GM23338 (cell line): Measurements from ENCODE around the gene KAZN. TPM values are rescaled to one million over a fixed set of nuclear protein-coding genes. Genes with fewer than 3 reads are reported as not detected.

Source experiments
- ATAC-seq: fragments of 200-7000 bp; cut with Tn5 transposase; 3 replicates; pipeline ENCODE4 v1.9.1; 2020
- DNase-seq: peaks from one replicate; pipeline ENCODE4 v3.0.0-alpha.2; 2015; ENCODE audit warnings: low spot score
- H2AFZ ChIP-seq: fragments of 200-600 bp; sonication (generic); 2 replicates; pipeline ENCODE4 v1.8.0; 2016; ENCODE audit warnings: antibody characterized with exemption, mild to moderate bottlenecking, moderate library complexity
- H3F3A ChIP-seq: fragments of 200-600 bp; sonication (generic); replicated peaks from 2 replicates; pipeline ENCODE4 v1.8.0; 2017; ENCODE audit warnings: antibody characterized with exemption, mixed run types, low read depth
- H3K27ac ChIP-seq: fragments of 200-600 bp; sonication (generic); 2 replicates; pipeline ENCODE4 v1.6.1; 2016; ENCODE audit warnings: low read depth
- H3K27me3 ChIP-seq: fragments of 200-600 bp; sonication (generic); 2 replicates; pipeline ENCODE4 v1.8.0; 2016; ENCODE audit warnings: mild to moderate bottlenecking, mixed run types, moderate library complexity; ENCODE audit not compliant: insufficient read depth
- H3K36me3 ChIP-seq: fragments of 200-600 bp; sonication (generic); 2 replicates; pipeline ENCODE4 v1.8.0; 2016; ENCODE audit warnings: mild to moderate bottlenecking; ENCODE audit not compliant: insufficient read depth
- H3K4me1 ChIP-seq: fragments of 200-600 bp; sonication (generic); 2 replicates; pipeline ENCODE4 v1.8.0; 2016; ENCODE audit warnings: mild to moderate bottlenecking, moderate library complexity; ENCODE audit not compliant: insufficient read depth
- H3K4me2 ChIP-seq: fragments of 200-600 bp; sonication (generic); 2 replicates; pipeline ENCODE4 v1.7.1; 2017; ENCODE audit warnings: mixed run types
- H3K4me3 ChIP-seq: fragments of 200-600 bp; sonication (generic); 2 replicates; pipeline ENCODE4 v1.6.1; 2016; ENCODE audit warnings: mixed run types
- H3K79me2 ChIP-seq: fragments of 200-600 bp; sonication (generic); replicated peaks from 2 replicates; pipeline ENCODE4 v1.8.0; 2017; ENCODE audit warnings: mild to moderate bottlenecking; ENCODE audit not compliant: insufficient read depth
- H3K9me2 ChIP-seq: fragments of 200-600 bp; sonication (generic); 2 replicates; pipeline ENCODE4 v1.8.0; 2017; ENCODE audit not compliant: insufficient read depth
- H4K20me1 ChIP-seq: fragments of 200-600 bp; sonication (generic); replicated peaks from 2 replicates; pipeline ENCODE4 v1.8.0; 2017; ENCODE audit warnings: mild to moderate bottlenecking; ENCODE audit not compliant: insufficient read depth
- H3K27ac Mint-ChIP-seq: 2 replicates; pipeline ENCODE4 v1.8.0; 2020; ENCODE audit warnings: inconsistent platforms, mild to moderate bottlenecking, moderate library complexity, mixed read lengths
- H3K27me3 Mint-ChIP-seq: 3 replicates; pipeline ENCODE4 v1.8.0; 2022; ENCODE audit warnings: low read depth, mild to moderate bottlenecking, moderate library complexity, mixed read lengths, inconsistent platforms; ENCODE audit not compliant: insufficient read depth, poor library complexity
- H3K36me3 Mint-ChIP-seq: 3 replicates; pipeline ENCODE4 v1.8.0; 2021; ENCODE audit warnings: low read depth, mild to moderate bottlenecking, inconsistent platforms, moderate library complexity, mixed read lengths
- H3K4me1 Mint-ChIP-seq: 3 replicates; pipeline ENCODE4 v1.8.0; 2020; ENCODE audit warnings: mild to moderate bottlenecking, inconsistent platforms, mixed read lengths
- H3K4me3 Mint-ChIP-seq: 3 replicates; pipeline ENCODE4 v1.8.0; 2021; ENCODE audit warnings: moderate library complexity, mild to moderate bottlenecking, inconsistent platforms, mixed read lengths
- H3K9me3 Mint-ChIP-seq: 3 replicates; pipeline ENCODE4 v1.8.0; 2020; ENCODE audit warnings: moderate library complexity, mild to moderate bottlenecking, inconsistent platforms, mixed read lengths
- CREB1 ChIP-seq: fragments of 250-450 bp; sonication (Bioruptor Pico); IDR thresholded peaks from 2 replicates; pipeline ENCODE4 v1.5.0; 2020; ENCODE audit warnings: low read depth, mild to moderate bottlenecking, moderate library complexity
- CTCF ChIP-seq, 2 experiments: fragments of 200-600 bp in 1 of 2; sonication (generic) in 1 of 2; conservative IDR thresholded peaks; 2 replicates each; pipeline versions ENCODE4 v1.5.1 to v1.6.1; 2016 to 2017; ENCODE audit warnings: antibody characterized with exemption in 2 of 2, low read depth in 2 of 2, mild to moderate bottlenecking in 2 of 2, moderate library complexity in 1 of 2
- ETS1 ChIP-seq: IDR thresholded peaks from 2 replicates; pipeline ENCODE4 v1.6.1; 2016; ENCODE audit warnings: antibody characterized with exemption
- EZH2 ChIP-seq: fragments of 200-600 bp; sonication (generic); IDR thresholded peaks from one replicate; pipeline ENCODE4 v1.8.0; 2017; ENCODE audit warnings: antibody characterized with exemption, mild to moderate bottlenecking, low read depth; ENCODE audit not compliant: unreplicated experiment
- EZH2phosphoT487 ChIP-seq: fragments of 200-600 bp; sonication (generic); IDR thresholded peaks from one replicate; pipeline ENCODE4 v1.8.1; 2018; ENCODE audit warnings: antibody characterized with exemption; ENCODE audit not compliant: unreplicated experiment
- JUNB ChIP-seq: IDR thresholded peaks from one replicate; pipeline ENCODE4 v1.6.1; 2016; ENCODE audit warnings: antibody characterized with exemption; ENCODE audit not compliant: unreplicated experiment
- NANOG ChIP-seq: IDR thresholded peaks from 2 replicates; pipeline ENCODE4 v1.6.1; 2016; ENCODE audit warnings: antibody characterized with exemption, borderline replicate concordance
- POLR2AphosphoS5 ChIP-seq: IDR thresholded peaks from 2 replicates; pipeline ENCODE4 v1.6.1; 2016; ENCODE audit warnings: antibody characterized with exemption, low read depth
- REST ChIP-seq: IDR thresholded peaks from one replicate; pipeline ENCODE4 v1.6.1; 2018; ENCODE audit warnings: antibody characterized with exemption; ENCODE audit not compliant: unreplicated experiment
- STAT1 ChIP-seq: IDR thresholded peaks from one replicate; pipeline ENCODE4 v1.6.1; 2016; ENCODE audit warnings: antibody characterized with exemption; ENCODE audit not compliant: unreplicated experiment
- ZNF114 ChIP-seq: fragments of 250-450 bp; sonication (Bioruptor Pico); IDR thresholded peaks from 2 replicates; pipeline ENCODE4 v1.5.0; 2020; ENCODE audit warnings: mild to moderate bottlenecking, moderate library complexity
- ZNF331 ChIP-seq: fragments of 250-450 bp; sonication (Bioruptor Pico); IDR thresholded peaks from 2 replicates; pipeline ENCODE4 v1.5.0; 2020; ENCODE audit warnings: low read depth, mild to moderate bottlenecking, moderate library complexity
- polyA plus RNA-seq: library from polyadenylated mRNA; unstranded; fragments of >200 nt; fragmentation: Nextera tagmentation; extraction: Ambion mirVana; gene quantifications from 2 replicates; pipeline ENCODE4 v1.2.1, GENCODE V29; 2016
- total RNA-seq: library from RNA; depleted of rRNA; stranded (reverse); fragments of >200 nt; shearing (Covaris generic); gene quantifications from 2 replicates; pipeline ENCODE4 v1.2.3, GENCODE V29; 2014

KAZN gene
- total and polyA plus RNA-seq, 2 experiments from 2014 or later = 9.9 to 15.0 TPM

- no peak for DNase-seq
- no peak overlapping the region for H3K27ac ChIP-seq
- H3K27ac Mint-ChIP-seq = no peak overlapping the region
These were observed 95.5 kb downstream of the KAZN start for GRCh38 chr1:14693949-14694348.

GRCh38 chr1:14694589-14694988 lies 96.1 kb downstream of the KAZN start:
- Mint-ChIP-seq H3K27ac (no peak overlapping the region), H3K4me1 (peaks cover 9% of the 10 kb centered on the region; the same call in 2 of the 3 replicates), H3K9me3 (no peaks in the 10 kb centered on the region), H3K27me3 (peaks cover 5% of the 10 kb centered on the region), H3K36me3 (no peaks in the 10 kb centered on the region), H3K4me3 (no peak overlapping the region)
- DNase-seq = no peak
- Histone ChIP-seq H4K20me1 (peaks cover 10% of the 10 kb centered on the region), H3K27ac (no peak overlapping the region), H3K9me2 (peaks cover 10% of the 10 kb centered on the region; the same call in 1 of the 2 replicates), H3K4me1 (no peaks in the 10 kb centered on the region; the same call in 1 of the 2 replicates), H3K4me3 (no peak overlapping the region), H3K27me3 (no peaks in the 10 kb centered on the region), H3K36me3 (no peaks in the 10 kb centered on the region), H2AFZ (no peak overlapping the region), H3K79me2 (peaks cover 7% of the 10 kb centered on the region; the same call in 1 of the 2 replicates), H3F3A (no peaks in the 10 kb centered on the region), H3K4me2 (no peak overlapping the region)
- no peak for ATAC-seq
- TF ChIP-seq ZNF331 (CRISPR knock-in tag) (no peak), ZNF114 (no peak), JUNB (no peak), CTCF (conservative IDR thresholded peaks at IDR 0.05; ENCODE audit: low read depth in 2 of 2) (no peak), CREB1 (CRISPR knock-in tag) (no peak), ETS1 (no peak), STAT1 (no peak), EZH2phosphoT487 (no peak), POLR2AphosphoS5 (no peak), EZH2 (no peak), NANOG (no peak), REST (no peak)

More at GRCh38 chr1:14693949-14694348, 95.5 kb downstream of the KAZN start:
- H3K4me3 Mint-ChIP-seq = no peak overlapping the region
- no peak for ATAC-seq
- H3K27me3 ChIP-seq = no peaks in the 10 kb centered on the region
- no peak for TF ChIP-seq STAT1
- H3K27me3 Mint-ChIP-seq = peaks cover 5% of the 10 kb centered on the region
- H3K36me3 ChIP-seq = no peaks in the 10 kb centered on the region
- H3K36me3 Mint-ChIP-seq = no peaks in the 10 kb centered on the region
- no peaks in the 10 kb centered on the region; the same call in 1 of the 2 replicates for H3K4me1 ChIP-seq
- peaks cover 7% of the 10 kb centered on the region; the same call in 1 of the 2 replicates for H3K79me2 ChIP-seq
- peaks cover 9% of the 10 kb centered on the region; the same call in 2 of the 3 replicates for H3K4me1 Mint-ChIP-seq
- H4K20me1 ChIP-seq = peaks cover 10% of the 10 kb centered on the region
- H3K4me3 ChIP-seq = no peak overlapping the region
- no peak overlapping the region for H3K4me2 ChIP-seq
- no peaks in the 10 kb centered on the region for H3F3A ChIP-seq
- no peak overlapping the region for H2AFZ ChIP-seq
- H3K9me3 Mint-ChIP-seq = no peaks in the 10 kb centered on the region
- H3K9me2 ChIP-seq = peaks cover 10% of the 10 kb centered on the region; the same call in 1 of the 2 replicates
